ENCODE data around the gene BICD1.
A peak's percentile ranks its signal among the peaks of the same experiment; 100 is the strongest.

BICD1 gene

DNA sequence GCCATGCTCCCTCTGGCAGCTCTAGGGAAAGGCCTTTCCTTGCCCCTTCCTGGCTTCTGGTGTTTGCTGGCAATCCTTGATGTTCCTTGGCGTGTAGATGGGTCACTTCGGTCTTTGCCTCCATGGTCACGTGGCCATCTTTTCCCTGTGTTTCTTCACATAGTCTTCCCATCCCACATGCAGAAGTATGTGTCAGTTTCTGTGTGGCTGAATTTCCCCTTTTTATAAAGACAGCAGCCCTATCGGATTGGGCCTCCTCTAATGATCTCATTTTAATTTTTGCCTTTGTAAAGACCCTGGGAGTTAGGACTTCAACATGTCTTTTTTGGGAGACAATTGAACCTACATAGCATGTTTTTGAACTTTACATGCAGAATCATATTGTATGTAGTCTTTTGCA is 185.5 kb downstream of the BICD1 start:
- H3K79me2 ChIP-seq (ENCODE audit: insufficient read depth, low read depth) = no peaks in the 10 kb centered on the region
- no peak overlapping the region for H3K4me2 ChIP-seq
- no peaks in the 10 kb centered on the region for H3K36me3 ChIP-seq (ENCODE audit: insufficient read depth)
- no peaks in the 10 kb centered on the region for H4K20me1 ChIP-seq (ENCODE audit: insufficient read depth)
- no peak overlapping the region for H3K27ac ChIP-seq
- no peak overlapping the region for H3K9ac ChIP-seq
- TF ChIP-seq CTCF (conservative IDR thresholded peaks at IDR 0.05; ENCODE audit: low read depth, low read length) = no peak
- H3K27me3 ChIP-seq (ENCODE audit: insufficient read depth, low read depth) = no peaks in the 10 kb centered on the region
- no peak overlapping the region for H3K4me3 ChIP-seq (IDR thresholded peaks at IDR 0.05; ENCODE audit: insufficient read depth, low read depth, low read length)
- H2AFZ ChIP-seq (ENCODE audit: low read depth) = no peak overlapping the region
- peaks cover 5% of the 10 kb centered on the region for H3K4me1 ChIP-seq (ENCODE audit: low read depth, poor library complexity, severe bottlenecking)

DNA sequence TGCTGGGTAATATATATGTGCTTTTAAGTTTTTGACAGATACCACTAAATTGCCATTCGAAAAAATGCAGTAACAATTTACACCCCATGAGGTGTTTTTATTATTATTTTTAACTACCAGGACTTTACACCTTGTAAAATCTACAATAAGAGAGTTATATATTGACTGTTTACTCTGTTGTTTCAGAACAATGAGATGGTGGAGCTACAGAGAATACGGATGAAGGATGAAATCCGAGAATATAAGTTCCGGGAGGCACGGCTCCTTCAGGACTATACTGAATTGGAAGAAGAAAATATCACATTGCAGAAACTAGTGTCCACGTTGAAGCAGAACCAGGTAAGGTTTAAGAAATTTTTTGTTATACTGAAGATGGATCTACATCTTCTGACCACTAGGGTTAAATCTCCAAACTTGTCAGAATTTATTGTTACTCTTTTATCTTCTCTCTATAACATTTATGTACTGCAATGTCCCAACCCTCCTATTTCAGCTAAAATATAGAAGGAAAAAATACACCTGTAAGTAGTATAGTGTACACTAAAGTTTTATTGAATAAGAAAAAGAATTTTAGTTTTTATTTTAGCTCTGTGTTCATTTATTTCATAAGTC is 187.3 kb downstream of the BICD1 start:
- Histone ChIP-seq H3K27me3 (ENCODE audit: insufficient read depth, low read depth) (no peaks in the 10 kb centered on the region), H3K4me3 (IDR thresholded peaks at IDR 0.05; ENCODE audit: insufficient read depth, low read depth, low read length) (no peak overlapping the region), H4K20me1 (ENCODE audit: insufficient read depth) (no peaks in the 10 kb centered on the region), H3K27ac (no peak overlapping the region), H2AFZ (ENCODE audit: low read depth) (no peak overlapping the region), H3K9ac (no peak overlapping the region), H3K36me3 (ENCODE audit: insufficient read depth) (no peaks in the 10 kb centered on the region), H3K4me1 (ENCODE audit: low read depth, poor library complexity, severe bottlenecking) (peaks cover 5% of the 10 kb centered on the region), H3K79me2 (ENCODE audit: insufficient read depth, low read depth) (no peaks in the 10 kb centered on the region), H3K4me2 (no peak overlapping the region)
- 0 out of 2 replicates have a peak, but pooled peaks have one; percentile 16 for TF ChIP-seq CTCF (conservative IDR thresholded peaks at IDR 0.05; ENCODE audit: low read depth, low read length)

DNA sequence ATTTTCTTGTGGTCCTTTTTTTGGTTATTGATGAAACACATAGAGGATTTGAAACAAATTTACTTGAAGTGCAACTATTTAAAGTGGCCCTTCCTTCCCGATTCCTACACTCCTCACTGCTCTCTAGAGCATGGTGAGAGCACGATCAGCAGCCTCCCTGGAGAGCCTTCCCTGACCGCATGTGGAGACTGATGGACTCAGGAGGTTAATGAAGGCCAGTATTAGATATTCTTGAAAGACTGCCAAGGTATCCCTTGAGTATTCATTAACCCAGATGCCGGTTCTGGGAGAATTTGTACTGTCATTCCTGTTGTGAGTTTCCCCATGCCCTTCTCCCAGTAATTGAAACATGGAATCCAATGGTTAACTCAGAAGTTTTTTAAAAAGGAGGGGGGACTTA is 189.9 kb downstream of the BICD1 start:
- no peak overlapping the region for H3K27ac ChIP-seq
- no peaks in the 10 kb centered on the region for H3K4me1 ChIP-seq (ENCODE audit: low read depth, poor library complexity, severe bottlenecking)
- TF ChIP-seq CTCF (conservative IDR thresholded peaks at IDR 0.05; ENCODE audit: low read depth, low read length) = no peak
- no peak overlapping the region for H2AFZ ChIP-seq (ENCODE audit: low read depth)
- no peaks in the 10 kb centered on the region for H4K20me1 ChIP-seq (ENCODE audit: insufficient read depth)
- no peaks in the 10 kb centered on the region for H3K79me2 ChIP-seq (ENCODE audit: insufficient read depth, low read depth)
- H3K4me3 ChIP-seq (IDR thresholded peaks at IDR 0.05; ENCODE audit: insufficient read depth, low read depth, low read length) = no peak overlapping the region
- H3K4me2 ChIP-seq = no peak overlapping the region
- H3K9ac ChIP-seq = no peak overlapping the region
- H3K27me3 ChIP-seq (ENCODE audit: insufficient read depth, low read depth) = no peaks in the 10 kb centered on the region
- no peaks in the 10 kb centered on the region for H3K36me3 ChIP-seq (ENCODE audit: insufficient read depth)

- H2AFZ ChIP-seq (ENCODE audit: low read depth) = no peak overlapping the region
- H3K27ac ChIP-seq = no peak overlapping the region
- H3K4me1 ChIP-seq (ENCODE audit: low read depth, poor library complexity, severe bottlenecking) = no peaks in the 10 kb centered on the region
Observed at GRCh38 chr12:32298917-32299316, 192.3 kb downstream of the BICD1 start.

More at GRCh38 chr12:32298917-32299316, 192.3 kb downstream of the BICD1 start:
- TF ChIP-seq CTCF (conservative IDR thresholded peaks at IDR 0.05; ENCODE audit: low read depth, low read length) = no peak
- Histone ChIP-seq H4K20me1 (ENCODE audit: insufficient read depth) (no peaks in the 10 kb centered on the region), H3K9ac (no peak overlapping the region), H3K4me3 (IDR thresholded peaks at IDR 0.05; ENCODE audit: insufficient read depth, low read depth, low read length) (no peak overlapping the region), H3K36me3 (ENCODE audit: insufficient read depth) (no peaks in the 10 kb centered on the region), H3K4me2 (no peak overlapping the region), H3K79me2 (ENCODE audit: insufficient read depth, low read depth) (no peaks in the 10 kb centered on the region), H3K27me3 (ENCODE audit: insufficient read depth, low read depth) (no peaks in the 10 kb centered on the region)

Measured in KMS-11 (cell line).